ENCODE measurements around the gene TPP1. TPM values are rescaled to one million over a fixed set of nuclear protein-coding genes. Genes with fewer than 3 reads are reported as not detected.

Gene TPP1
- total RNA-seq, 1 donor from 2014 or later = 7.3 TPM

- DNase-seq = no peak
These were observed 27.9 kb upstream of the TPP1 start for GRCh38 chr11:6646918-6647679.

GRCh38 chr11:6646576-6646917 is 27.3 kb upstream of the TPP1 start:
- no peak for DNase-seq

GRCh38 chr11:6646071-6646470 is 26.8 kb upstream of the TPP1 start:
- DNase-seq = no peak

- DNase-seq = no peak
These were observed 23.7 kb upstream of the TPP1 start for GRCh38 chr11:6642957-6643356.

- DNase-seq = no peak
These were observed 21.9 kb upstream of the TPP1 start for GRCh38 chr11:6640985-6641701.

GRCh38 chr11:6640036-6640984 is 21.1 kb upstream of the TPP1 start:
- DNase-seq = no peak

- DNase-seq = no peak
These were observed 19.2 kb upstream of the TPP1 start for GRCh38 chr11:6638429-6638828.

- no peak for DNase-seq
These were observed 18.6 kb upstream of the TPP1 start for GRCh38 chr11:6637871-6638270.

GRCh38 chr11:6636480-6636879 is 17.3 kb upstream of the TPP1 start:
- no peak for DNase-seq

GRCh38 chr11:6635082-6635932 is 16.1 kb upstream of the TPP1 start:
- DNase-seq = peak; percentile 29

GRCh38 chr11:6634534-6634933 is 15.3 kb upstream of the TPP1 start:
- DNase-seq = no peak

- DNase-seq = no peak
These were observed 14.5 kb upstream of the TPP1 start for GRCh38 chr11:6633422-6634408.

GRCh38 chr11:6632116-6633073 is 13.2 kb upstream of the TPP1 start:
- no peak for DNase-seq

- no peak for DNase-seq
These were observed 12.2 kb upstream of the TPP1 start for GRCh38 chr11:6631361-6631890.

GRCh38 chr11:6630632-6631291 is 11.5 kb upstream of the TPP1 start:
- DNase-seq = no peak

- no peak for DNase-seq
These were observed 10.8 kb upstream of the TPP1 start for GRCh38 chr11:6629892-6630631.

- DNase-seq = no peak
These were observed 10.3 kb upstream of the TPP1 start for GRCh38 chr11:6629573-6629891.

- DNase-seq = no peak
These were observed 9.3 kb upstream of the TPP1 start for GRCh38 chr11:6628526-6628925.

All from occipital lobe (tissue), 2 donors.